GM19099 (cell line): ENCODE measurements around the gene ABLIM2.

ENCODE experiments used
- POLR2A ChIP-seq: IDR thresholded peaks from 3 replicates; pipeline ENCODE4 v1.6.1; 2011; ENCODE audit warnings: low read depth; ENCODE audit not compliant: insufficient read length; ENCODE audit errors: extremely low read depth

Gene ABLIM2

GRCh38 chr4:8002525-8003309 is 155.9 kb downstream of the ABLIM2 start:
- TF ChIP-seq POLR2A: no peak

GRCh38 chr4:8001564-8002355 is 156.9 kb downstream of the ABLIM2 start:
- no peak for TF ChIP-seq POLR2A

- TF ChIP-seq POLR2A: no peak
Observed at GRCh38 chr4:8000721-8001491, 157.7 kb downstream of the ABLIM2 start.

GRCh38 chr4:8000247-8000646 is 158.4 kb downstream of the ABLIM2 start:
- no peak for TF ChIP-seq POLR2A

- no peak for TF ChIP-seq POLR2A
Observed at GRCh38 chr4:7999695-8000094, 158.9 kb downstream of the ABLIM2 start.

- no peak for TF ChIP-seq POLR2A
Observed at GRCh38 chr4:7999279-7999678, 159.3 kb downstream of the ABLIM2 start.

- TF ChIP-seq POLR2A: no peak
Observed at GRCh38 chr4:7998447-7998846, 160.2 kb downstream of the ABLIM2 start.

- TF ChIP-seq POLR2A: no peak
Observed at GRCh38 chr4:7995866-7996265, 162.7 kb downstream of the ABLIM2 start.

DNA sequence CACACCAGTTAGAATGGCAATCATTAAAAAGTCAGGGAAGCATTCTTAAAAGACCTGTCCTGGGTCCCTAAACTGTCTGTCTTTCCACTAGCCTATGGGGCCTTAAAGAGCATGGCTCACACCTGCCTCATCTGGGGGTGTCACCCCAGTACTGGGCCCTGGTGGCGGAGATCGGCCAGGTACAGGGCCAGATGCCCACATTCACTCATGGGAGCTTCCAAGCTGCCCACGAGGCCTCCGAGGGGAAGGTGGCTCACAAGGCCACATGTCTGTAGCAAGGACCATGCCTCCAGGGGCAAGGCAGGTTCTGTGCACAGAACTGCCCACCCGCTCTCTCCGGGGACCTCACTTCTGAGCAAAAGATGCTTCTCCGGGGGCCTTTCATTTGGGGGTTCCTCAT is 163.5 kb downstream of the ABLIM2 start:
- no peak for TF ChIP-seq POLR2A

DNA sequence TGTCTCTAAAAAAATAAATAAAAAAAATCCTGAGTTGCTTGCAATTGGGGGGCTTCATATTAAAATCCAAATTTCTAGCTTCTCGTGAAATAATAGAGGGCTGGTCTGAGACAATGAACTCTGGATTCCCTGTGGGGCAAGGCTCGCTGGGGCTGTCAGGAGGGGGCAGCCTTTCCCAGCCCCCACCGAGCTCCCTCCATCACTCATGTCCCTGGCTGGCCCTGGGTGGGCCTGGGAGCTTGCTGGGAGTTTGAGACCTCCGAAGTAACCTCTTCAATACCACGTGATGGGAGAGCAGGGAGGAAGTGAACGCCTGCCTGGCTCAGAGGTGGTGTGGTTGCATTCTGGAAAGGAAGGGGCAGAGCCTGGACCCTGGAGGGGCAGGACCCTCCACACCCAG is 164.9 kb downstream of the ABLIM2 start:
- no peak for TF ChIP-seq POLR2A

DNA sequence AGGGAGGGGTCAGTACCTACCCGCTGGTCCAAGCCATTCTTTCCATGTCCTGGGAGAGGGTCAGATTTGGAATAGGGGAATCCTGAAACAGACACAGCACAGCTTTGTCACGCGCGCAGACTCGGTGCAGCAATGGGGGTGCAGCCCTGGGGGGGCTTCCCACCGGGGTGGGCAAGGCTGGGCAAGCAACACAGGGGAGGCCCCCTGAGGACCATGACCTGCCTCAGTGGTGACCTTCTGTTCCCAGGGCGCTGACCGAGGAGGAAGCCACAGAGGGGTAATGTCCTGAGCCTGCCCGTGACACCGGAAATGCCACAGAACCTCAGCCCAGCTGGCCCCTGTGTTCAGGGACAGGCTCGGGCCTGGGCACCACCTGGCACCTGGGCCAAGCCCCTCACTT is 165.8 kb downstream of the ABLIM2 start:
- TF ChIP-seq POLR2A: no peak

- TF ChIP-seq POLR2A: no peak
Observed at GRCh38 chr4:7990807-7991459, 167.7 kb downstream of the ABLIM2 start.

GRCh38 chr4:7989654-7990053 is 169.0 kb downstream of the ABLIM2 start:
- no peak for TF ChIP-seq POLR2A

DNA sequence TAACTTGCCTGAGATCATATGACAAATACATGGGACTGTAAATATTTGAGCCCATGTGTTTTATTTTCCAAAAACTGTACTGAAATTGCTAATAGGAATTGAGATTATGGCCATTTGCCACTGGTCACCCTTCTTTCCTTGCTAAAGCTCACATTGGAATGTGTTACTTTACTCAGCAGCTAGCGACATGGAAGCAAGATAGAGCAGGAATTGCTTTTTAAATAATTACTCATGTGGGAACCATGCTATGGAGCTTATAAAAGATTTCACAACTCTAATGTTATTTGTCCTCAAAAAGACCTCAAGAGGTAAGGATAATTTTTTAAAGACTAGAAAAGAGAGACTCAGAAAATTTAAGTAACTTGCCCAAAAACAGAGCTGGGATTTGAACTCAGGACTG is 170.2 kb downstream of the ABLIM2 start:
- TF ChIP-seq POLR2A: no peak
